ENCODE results near the gene PCDHGA11.

GRCh38 chr5:141430332-141431113 lies 9.7 kb downstream of the PCDHGA11 start, which contains the start of gene PCDHGA12:
- TF ChIP-seq CEBPZ (IDR thresholded peaks at IDR 0.05; ENCODE audit: low read depth, low read length): no peak
- TF ChIP-seq SIN3A (IDR thresholded peaks at IDR 0.05; ENCODE audit: low read depth, low read length): no peak
- TF ChIP-seq E2F4 (IDR thresholded peaks at IDR 0.05; ENCODE audit: low read depth, low read length): no peak
- TF ChIP-seq CREM (IDR thresholded peaks at IDR 0.05; ENCODE audit: low read depth): no peak
- TF ChIP-seq SPI1 (IDR thresholded peaks at IDR 0.05; ENCODE audit: borderline replicate concordance, insufficient read depth, low read depth, low read length): no peak
- TF ChIP-seq ZBTB33 (IDR thresholded peaks at IDR 0.05): no peak
- no peak for TF ChIP-seq SUZ12 (IDR thresholded peaks at IDR 0.05; ENCODE audit: unreplicated experiment)
- TF ChIP-seq ASH2L (IDR thresholded peaks at IDR 0.05; ENCODE audit: borderline replicate concordance, low read depth): no peak
- no peak for TF ChIP-seq REST (IDR thresholded peaks at IDR 0.05; ENCODE audit: low read depth, low read length)
- TF ChIP-seq CHD2 (IDR thresholded peaks at IDR 0.05; ENCODE audit: borderline replicate concordance, low read depth, low read length): no peak
- TF ChIP-seq JUNB (IDR thresholded peaks at IDR 0.05): no peak
- no peak for TF ChIP-seq HCFC1 (IDR thresholded peaks at IDR 0.05; ENCODE audit: low read length)
